ENCODE results near the gene C5. TPM values are rescaled to one million over a fixed set of nuclear protein-coding genes. Genes with fewer than 3 reads are reported as not detected.

Gene C5
- total RNA-seq, 3 donors from 2014 or later (not counting 1 experiment from before 2014, with no cell fraction given) = 1.5 to 2.0 (median 1.5) TPM

DNA sequence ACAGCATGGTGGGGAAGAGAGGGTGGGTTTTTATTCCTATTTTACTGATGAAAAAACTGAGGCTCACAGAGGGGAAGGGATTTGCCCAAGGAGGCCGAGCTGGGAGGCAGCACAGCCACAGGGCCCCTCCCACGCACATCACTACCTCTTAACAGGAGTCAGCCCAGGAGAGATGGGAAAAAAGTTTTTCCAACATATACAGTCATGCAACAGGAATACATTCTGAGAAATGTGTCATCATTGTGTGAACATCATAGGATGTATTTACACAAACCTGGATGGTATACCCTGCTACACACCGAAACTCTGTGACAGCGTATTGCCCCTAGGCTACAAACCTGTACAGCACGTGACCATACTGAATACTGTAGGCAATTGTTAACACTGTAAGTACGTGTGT, 135.1 kb downstream of the C5 start:
- H3K9me3 ChIP-seq (ENCODE audit: control insufficient read depth, insufficient read depth, low read length) = no peaks in the 10 kb centered on the region
- Mint-ChIP-seq H3K9me3 (no peaks in the 10 kb centered on the region), H3K4me3 (no peak overlapping the region), H3K36me3 (no peaks in the 10 kb centered on the region), H3K27me3 (ENCODE audit: low read depth in 2 of 2) (no peaks in the 10 kb centered on the region), H3K27ac (no peak overlapping the region), H3K4me1 (peaks cover 20 to 28% of the 10 kb centered on the region in 2 donors)
- no peak overlapping the region for H3K27ac ChIP-seq (ENCODE audit: low read length)
- DNase-seq = no peak
- peaks cover 58% of the 10 kb centered on the region for H3K36me3 ChIP-seq (ENCODE audit: control insufficient read depth, insufficient read depth, low read length)
- intact Hi-C loops (cut with micrococcal nuclease) = no loop called here
- H3K27me3 ChIP-seq (ENCODE audit: control insufficient read depth, insufficient read depth, low read length) = no peaks in the 10 kb centered on the region
- ATAC-seq = no peak
- TF ChIP-seq, protein P1, sequence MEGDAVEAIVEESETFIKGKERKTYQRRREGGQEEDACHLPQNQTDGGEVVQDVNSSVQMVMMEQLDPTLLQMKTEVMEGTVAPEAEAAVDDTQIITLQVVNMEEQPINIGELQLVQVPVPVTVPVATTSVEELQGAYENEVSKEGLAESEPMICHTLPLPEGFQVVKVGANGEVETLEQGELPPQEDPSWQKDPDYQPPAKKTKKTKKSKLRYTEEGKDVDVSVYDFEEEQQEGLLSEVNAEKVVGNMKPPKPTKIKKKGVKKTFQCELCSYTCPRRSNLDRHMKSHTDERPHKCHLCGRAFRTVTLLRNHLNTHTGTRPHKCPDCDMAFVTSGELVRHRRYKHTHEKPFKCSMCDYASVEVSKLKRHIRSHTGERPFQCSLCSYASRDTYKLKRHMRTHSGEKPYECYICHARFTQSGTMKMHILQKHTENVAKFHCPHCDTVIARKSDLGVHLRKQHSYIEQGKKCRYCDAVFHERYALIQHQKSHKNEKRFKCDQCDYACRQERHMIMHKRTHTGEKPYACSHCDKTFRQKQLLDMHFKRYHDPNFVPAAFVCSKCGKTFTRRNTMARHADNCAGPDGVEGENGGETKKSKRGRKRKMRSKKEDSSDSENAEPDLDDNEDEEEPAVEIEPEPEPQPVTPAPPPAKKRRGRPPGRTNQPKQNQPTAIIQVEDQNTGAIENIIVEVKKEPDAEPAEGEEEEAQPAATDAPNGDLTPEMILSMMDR (IDR thresholded peaks at IDR 0.05) = no peak
- no peak overlapping the region for H3K4me3 ChIP-seq (ENCODE audit: low read length)
- WGBS (ENCODE audit: insufficient coverage) = 98% methylated on average over 3 of the region's 6 CpGs
- peaks cover 40% of the 10 kb centered on the region for H3K4me1 ChIP-seq (ENCODE audit: control insufficient read depth, insufficient read depth, low read length)

DNA sequence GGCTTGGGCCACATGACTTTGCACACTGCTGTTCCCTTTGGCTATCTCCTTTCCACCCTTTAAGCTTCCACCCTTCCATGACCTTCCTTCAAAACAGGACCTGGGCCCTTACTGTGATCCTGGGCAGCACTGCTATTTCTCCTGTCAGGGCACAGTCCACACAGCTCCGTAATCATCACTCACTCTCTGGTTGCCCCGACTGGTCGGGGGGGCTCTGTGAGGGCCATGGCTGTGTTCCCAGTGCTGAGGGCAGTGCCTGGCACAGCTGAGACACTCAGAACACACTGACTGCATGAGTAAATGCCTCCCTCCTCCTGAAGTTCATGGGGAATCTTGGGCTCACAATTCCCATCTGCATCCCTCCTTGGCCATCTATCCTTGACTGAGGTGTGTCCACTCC, 135.7 kb downstream of the C5 start:
- H3K4me3 Mint-ChIP-seq = no peak overlapping the region
- intact Hi-C loops (cut with micrococcal nuclease) = no loop called here
- WGBS (ENCODE audit: insufficient coverage) = 95% methylated on average over 3 of the region's 3 CpGs

DNA sequence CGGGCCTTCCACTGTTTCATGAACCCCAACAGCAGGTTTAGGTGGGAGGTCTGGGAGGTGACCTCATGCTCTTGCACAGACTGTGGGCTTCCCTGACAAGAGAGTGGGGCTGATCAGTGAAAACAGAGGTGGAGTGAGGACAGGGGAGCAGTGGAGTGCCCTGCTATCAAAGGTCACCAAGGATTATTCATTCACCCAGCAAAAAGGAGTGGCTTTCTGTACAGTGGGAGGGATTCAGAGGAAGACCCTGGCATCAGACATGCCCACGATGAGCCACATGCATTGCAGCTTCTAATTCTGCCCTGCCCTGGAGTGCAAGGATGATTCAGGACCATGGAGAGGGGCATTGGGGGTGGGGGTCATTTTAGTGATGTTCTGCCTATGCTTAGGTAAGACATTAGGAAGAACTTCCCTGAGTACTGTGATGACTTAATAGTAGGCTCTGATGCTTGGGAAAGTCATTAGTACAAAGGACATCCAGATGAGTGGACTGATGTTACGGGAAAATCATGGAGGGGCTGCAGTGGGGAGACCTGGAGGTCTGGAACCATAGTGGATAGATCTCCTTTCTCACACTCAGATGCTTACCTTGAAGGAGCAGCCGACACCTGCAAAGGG, 136.3 kb downstream of the C5 start:
- DNase-seq = peak in 1 of 2 donors; percentile 62

More for the DNA sequence above, 135.7 kb downstream of the C5 start:
- Histone ChIP-seq H3K27me3 (ENCODE audit: control insufficient read depth, insufficient read depth, low read length) (no peaks in the 10 kb centered on the region), H3K36me3 (ENCODE audit: control insufficient read depth, insufficient read depth, low read length) (peaks cover 63% of the 10 kb centered on the region), H3K27ac (ENCODE audit: low read length) (no peak overlapping the region), H3K4me3 (ENCODE audit: low read length) (no peak overlapping the region), H3K9me3 (ENCODE audit: control insufficient read depth, insufficient read depth, low read length) (no peaks in the 10 kb centered on the region), H3K4me1 (ENCODE audit: control insufficient read depth, insufficient read depth, low read length) (peaks cover 40% of the 10 kb centered on the region)
- H3K9me3 Mint-ChIP-seq = no peaks in the 10 kb centered on the region
- H3K36me3 Mint-ChIP-seq = no peaks in the 10 kb centered on the region
- no peaks in the 10 kb centered on the region for H3K27me3 Mint-ChIP-seq (ENCODE audit: low read depth in 2 of 2)
- no peak for DNase-seq
- H3K4me1 Mint-ChIP-seq = peaks cover 14 to 25% of the 10 kb centered on the region in 2 donors
- ATAC-seq = no peak
- H3K27ac Mint-ChIP-seq = no peak overlapping the region
- TF ChIP-seq, protein P1 (IDR thresholded peaks at IDR 0.05) = no peak

More for the DNA sequence above, 136.3 kb downstream of the C5 start:
- H3K4me1 Mint-ChIP-seq = peaks cover 10 to 21% of the 10 kb centered on the region in 2 donors
- peak in 1 of 3 donors; percentile 37 for ATAC-seq
- H3K27ac Mint-ChIP-seq = no peak overlapping the region
- no peaks in the 10 kb centered on the region for H3K9me3 Mint-ChIP-seq
- Histone ChIP-seq H3K27ac (ENCODE audit: low read length) (no peak overlapping the region), H3K4me1 (ENCODE audit: control insufficient read depth, insufficient read depth, low read length) (peaks cover 39% of the 10 kb centered on the region), H3K36me3 (ENCODE audit: control insufficient read depth, insufficient read depth, low read length) (peaks cover 66% of the 10 kb centered on the region), H3K27me3 (ENCODE audit: control insufficient read depth, insufficient read depth, low read length) (no peaks in the 10 kb centered on the region), H3K4me3 (ENCODE audit: low read length) (no peak overlapping the region), H3K9me3 (ENCODE audit: control insufficient read depth, insufficient read depth, low read length) (no peaks in the 10 kb centered on the region)
- WGBS (ENCODE audit: insufficient coverage) = 93% methylated on average over 4 of the region's 4 CpGs
- no peaks in the 10 kb centered on the region for H3K27me3 Mint-ChIP-seq (ENCODE audit: low read depth in 2 of 2)
- TF ChIP-seq, protein P1 (IDR thresholded peaks at IDR 0.05) = no peak
- H3K4me3 Mint-ChIP-seq = no peak overlapping the region
- H3K36me3 Mint-ChIP-seq = no peaks in the 10 kb centered on the region
- intact Hi-C loops (cut with micrococcal nuclease) = no loop called here

Measured in natural killer cell (primary cell).